WTC11 (cell line): ENCODE results near the gene CTNNA3. TPM values are rescaled to one million over a fixed set of nuclear protein-coding genes. Genes with fewer than 3 reads are reported as not detected.

Experiments
- ATAC-seq: fragments of 200-7000 bp; cut with Tn5 transposase; 2 replicates; pipeline ENCODE4 v1.10.0; 2021; ENCODE audit warnings: mild to moderate bottlenecking, moderate library complexity
- CTCF ChIA-PET: fragments of 300-600 bp; sonication (Branson Sonifier 250); formaldehyde crosslinking; loops from one replicate; lab custom pipeline; 2021; ENCODE audit warnings: antibody characterized with exemption; lab: Charles Lee
- POLR2A ChIA-PET: fragments of 350-600 bp; sonication (Branson Sonifier 250); formaldehyde crosslinking; loops from one replicate; lab custom pipeline; 2021; ENCODE audit warnings: antibody characterized with exemption; lab: Charles Lee
- DNase-seq: peaks from one replicate; pipeline ENCODE4 v3.0.0; 2021; ENCODE audit warnings: low spot score
- H3K27ac Mint-ChIP-seq: 2 replicates; pipeline ENCODE4 v1.8.0; 2021; ENCODE audit warnings: mixed read lengths
- H3K27me3 Mint-ChIP-seq: 2 replicates; pipeline ENCODE4 v1.8.0; 2021; ENCODE audit warnings: low read depth, mild to moderate bottlenecking, moderate library complexity, mixed read lengths
- H3K36me3 Mint-ChIP-seq: 2 replicates; pipeline ENCODE4 v1.8.0; 2021; ENCODE audit warnings: mixed read lengths
- H3K4me1 Mint-ChIP-seq: 2 replicates; pipeline ENCODE4 v1.8.0; 2022; ENCODE audit warnings: mixed read lengths
- H3K4me3 Mint-ChIP-seq: 2 replicates; pipeline ENCODE4 v1.8.0; 2021; ENCODE audit warnings: mild to moderate bottlenecking, moderate library complexity, mixed read lengths
- H3K9me3 Mint-ChIP-seq: 2 replicates; pipeline ENCODE4 v1.8.0; 2021; ENCODE audit warnings: mixed read lengths
- CDX4 ChIP-seq: fragments of 250-450 bp; sonication (Bioruptor Pico); IDR thresholded peaks from 2 replicates; pipeline ENCODE4 v1.9.0; 2021; ENCODE audit warnings: moderate library complexity, mild to moderate bottlenecking, inconsistent platforms, borderline replicate concordance
- CREB1 ChIP-seq: sonication (generic); formaldehyde crosslinking; IDR thresholded peaks from 2 replicates; pipeline ENCODE4 v1.8.0; 2023; ENCODE audit warnings: mild to moderate bottlenecking, missing genetic modification reagents
- E2F1 ChIP-seq: sonication (generic); formaldehyde crosslinking; IDR thresholded peaks from 2 replicates; pipeline ENCODE4 v1.8.0; 2022; ENCODE audit warnings: mild to moderate bottlenecking, missing genetic modification reagents
- E2F4 ChIP-seq: sonication (generic); formaldehyde crosslinking; IDR thresholded peaks from 2 replicates; pipeline ENCODE4 v1.8.1; 2022; ENCODE audit warnings: low read depth, mild to moderate bottlenecking, moderate library complexity, missing genetic modification reagents, borderline replicate concordance
- GRHL2 ChIP-seq: fragments of 250-450 bp; sonication (Bioruptor Pico); IDR thresholded peaks from 2 replicates; pipeline ENCODE4 v1.8.0; 2022; ENCODE audit warnings: mild to moderate bottlenecking, moderate library complexity; ENCODE audit not compliant: insufficient replicate concordance, severe bottlenecking
- JAZF1 ChIP-seq: fragments of 250-450 bp; sonication (Bioruptor Pico); IDR thresholded peaks from 2 replicates; pipeline ENCODE4 v1.9.0; 2021; ENCODE audit warnings: moderate library complexity, mild to moderate bottlenecking, inconsistent platforms
- KAT7 ChIP-seq: sonication (generic); formaldehyde crosslinking; IDR thresholded peaks from 2 replicates; pipeline ENCODE4 v1.8.1; 2023; ENCODE audit warnings: missing genetic modification reagents, mild to moderate bottlenecking, borderline replicate concordance
- MYBL2 ChIP-seq: sonication (generic); formaldehyde crosslinking; IDR thresholded peaks from 2 replicates; pipeline ENCODE4 v1.8.1; 2023; ENCODE audit warnings: mild to moderate bottlenecking, moderate library complexity, missing genetic modification reagents
- NFE2L1 ChIP-seq: sonication (generic); formaldehyde crosslinking; IDR thresholded peaks from 2 replicates; pipeline ENCODE4 v1.8.1; 2023; ENCODE audit warnings: missing genetic modification reagents
- NR2C2 ChIP-seq: sonication (generic); formaldehyde crosslinking; IDR thresholded peaks from 2 replicates; pipeline ENCODE4 v1.8.0; 2022; ENCODE audit warnings: mild to moderate bottlenecking, missing genetic modification reagents
- RELA ChIP-seq: sonication (generic); formaldehyde crosslinking; IDR thresholded peaks from 2 replicates; pipeline ENCODE4 v1.8.1; 2022; ENCODE audit warnings: missing genetic modification reagents, mild to moderate bottlenecking, borderline replicate concordance
- RORB ChIP-seq: fragments of 250-450 bp; sonication (Bioruptor Pico); IDR thresholded peaks from 2 replicates; pipeline ENCODE4 v1.9.0; 2021; ENCODE audit warnings: mild to moderate bottlenecking
- ZBTB21 ChIP-seq: sonication (generic); formaldehyde crosslinking; IDR thresholded peaks from 2 replicates; pipeline ENCODE4 v1.8.1; 2023; ENCODE audit warnings: mild to moderate bottlenecking, missing genetic modification reagents, borderline replicate concordance
- ZNF219 ChIP-seq: sonication (generic); formaldehyde crosslinking; IDR thresholded peaks from 2 replicates; pipeline ENCODE4 v1.8.0; 2023; ENCODE audit warnings: missing genetic modification reagents, mild to moderate bottlenecking, borderline replicate concordance
- ZNF263 ChIP-seq: sonication (generic); formaldehyde crosslinking; IDR thresholded peaks from 2 replicates; pipeline ENCODE4 v1.8.1; 2022; ENCODE audit warnings: low read depth, mild to moderate bottlenecking, moderate library complexity, missing genetic modification reagents
- ZNF396 ChIP-seq: fragments of 250-450 bp; sonication (Bioruptor Pico); IDR thresholded peaks from 2 replicates; pipeline ENCODE4 v1.8.0; 2021; ENCODE audit warnings: mild to moderate bottlenecking, moderate library complexity, borderline replicate concordance
- total RNA-seq: library from RNA; stranded (reverse); gene quantifications from 3 replicates; pipeline ENCODE4 v1.2.3, GENCODE V29; 2021
- TF ChIP-seq, protein P1 (sequence below): sonication (generic); formaldehyde crosslinking; IDR thresholded peaks from 2 replicates; pipeline ENCODE4 v1.8.0; 2022; ENCODE audit warnings: missing genetic modification reagents
- TF ChIP-seq, protein P2 (sequence below): fragments of 200-600 bp; IDR thresholded peaks from 2 replicates; pipeline ENCODE4 v1.8.0; 2022; ENCODE audit warnings: antibody characterized with exemption
- TF ChIP-seq, protein P3 (sequence below): sonication (generic); formaldehyde crosslinking; IDR thresholded peaks from 2 replicates; pipeline ENCODE4 v1.8.1; 2023; ENCODE audit warnings: mild to moderate bottlenecking, missing genetic modification reagents

CTNNA3 gene
- total RNA-seq, 1 experiment from 2014 or later, result 6.1 TPM

DNA sequence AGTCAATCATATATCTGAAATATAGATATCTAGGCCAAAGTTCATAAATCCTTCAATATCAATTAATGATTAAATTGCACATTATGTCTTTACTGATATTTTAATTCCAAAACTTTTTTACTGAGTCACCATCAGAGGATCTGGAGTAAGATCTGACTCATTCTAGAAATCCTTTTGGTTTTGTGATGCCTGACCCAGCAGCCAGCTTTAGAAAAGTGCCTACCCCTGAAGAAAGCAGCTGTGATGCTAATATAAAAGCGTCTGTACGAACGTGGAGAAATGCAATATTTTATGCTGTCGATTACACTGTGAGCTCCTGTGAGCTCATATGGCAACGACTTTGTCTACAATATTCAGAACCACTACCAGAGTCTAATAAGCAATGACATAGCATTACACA lies 912.7 kb downstream of the CTNNA3 start:
- no peaks in the 10 kb centered on the region for H3K36me3 Mint-ChIP-seq
- ATAC-seq (no peak), DNase-seq (no peak)
- H3K9me3 Mint-ChIP-seq, result no peaks in the 10 kb centered on the region
- H3K4me3 Mint-ChIP-seq, result no peak overlapping the region
- ChIA-PET POLR2A (no interaction called here), CTCF (no interaction called here)
- peaks cover 3% of the 10 kb centered on the region; the same call in 1 of the 2 replicates for H3K4me1 Mint-ChIP-seq
- H3K27ac Mint-ChIP-seq, result no peak overlapping the region
- TF ChIP-seq ZBTB21 (CRISPR knock-in tag), result no peak
- TF ChIP-seq GRHL2 (CRISPR knock-in tag), result no peak
- TF ChIP-seq NFE2L1 (CRISPR knock-in tag), result no peak
- TF ChIP-seq, protein P1, sequence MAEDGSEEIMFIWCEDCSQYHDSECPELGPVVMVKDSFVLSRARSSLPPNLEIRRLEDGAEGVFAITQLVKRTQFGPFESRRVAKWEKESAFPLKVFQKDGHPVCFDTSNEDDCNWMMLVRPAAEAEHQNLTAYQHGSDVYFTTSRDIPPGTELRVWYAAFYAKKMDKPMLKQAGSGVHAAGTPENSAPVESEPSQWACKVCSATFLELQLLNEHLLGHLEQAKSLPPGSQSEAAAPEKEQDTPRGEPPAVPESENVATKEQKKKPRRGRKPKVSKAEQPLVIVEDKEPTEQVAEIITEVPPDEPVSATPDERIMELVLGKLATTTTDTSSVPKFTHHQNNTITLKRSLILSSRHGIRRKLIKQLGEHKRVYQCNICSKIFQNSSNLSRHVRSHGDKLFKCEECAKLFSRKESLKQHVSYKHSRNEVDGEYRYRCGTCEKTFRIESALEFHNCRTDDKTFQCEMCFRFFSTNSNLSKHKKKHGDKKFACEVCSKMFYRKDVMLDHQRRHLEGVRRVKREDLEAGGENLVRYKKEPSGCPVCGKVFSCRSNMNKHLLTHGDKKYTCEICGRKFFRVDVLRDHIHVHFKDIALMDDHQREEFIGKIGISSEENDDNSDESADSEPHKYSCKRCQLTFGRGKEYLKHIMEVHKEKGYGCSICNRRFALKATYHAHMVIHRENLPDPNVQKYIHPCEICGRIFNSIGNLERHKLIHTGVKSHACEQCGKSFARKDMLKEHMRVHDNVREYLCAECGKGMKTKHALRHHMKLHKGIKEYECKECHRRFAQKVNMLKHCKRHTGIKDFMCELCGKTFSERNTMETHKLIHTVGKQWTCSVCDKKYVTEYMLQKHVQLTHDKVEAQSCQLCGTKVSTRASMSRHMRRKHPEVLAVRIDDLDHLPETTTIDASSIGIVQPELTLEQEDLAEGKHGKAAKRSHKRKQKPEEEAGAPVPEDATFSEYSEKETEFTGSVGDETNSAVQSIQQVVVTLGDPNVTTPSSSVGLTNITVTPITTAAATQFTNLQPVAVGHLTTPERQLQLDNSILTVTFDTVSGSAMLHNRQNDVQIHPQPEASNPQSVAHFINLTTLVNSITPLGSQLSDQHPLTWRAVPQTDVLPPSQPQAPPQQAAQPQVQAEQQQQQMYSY (CRISPR knock-in tag), result no peak
- TF ChIP-seq, protein P2, sequence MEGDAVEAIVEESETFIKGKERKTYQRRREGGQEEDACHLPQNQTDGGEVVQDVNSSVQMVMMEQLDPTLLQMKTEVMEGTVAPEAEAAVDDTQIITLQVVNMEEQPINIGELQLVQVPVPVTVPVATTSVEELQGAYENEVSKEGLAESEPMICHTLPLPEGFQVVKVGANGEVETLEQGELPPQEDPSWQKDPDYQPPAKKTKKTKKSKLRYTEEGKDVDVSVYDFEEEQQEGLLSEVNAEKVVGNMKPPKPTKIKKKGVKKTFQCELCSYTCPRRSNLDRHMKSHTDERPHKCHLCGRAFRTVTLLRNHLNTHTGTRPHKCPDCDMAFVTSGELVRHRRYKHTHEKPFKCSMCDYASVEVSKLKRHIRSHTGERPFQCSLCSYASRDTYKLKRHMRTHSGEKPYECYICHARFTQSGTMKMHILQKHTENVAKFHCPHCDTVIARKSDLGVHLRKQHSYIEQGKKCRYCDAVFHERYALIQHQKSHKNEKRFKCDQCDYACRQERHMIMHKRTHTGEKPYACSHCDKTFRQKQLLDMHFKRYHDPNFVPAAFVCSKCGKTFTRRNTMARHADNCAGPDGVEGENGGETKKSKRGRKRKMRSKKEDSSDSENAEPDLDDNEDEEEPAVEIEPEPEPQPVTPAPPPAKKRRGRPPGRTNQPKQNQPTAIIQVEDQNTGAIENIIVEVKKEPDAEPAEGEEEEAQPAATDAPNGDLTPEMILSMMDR, result no peak
- TF ChIP-seq NR2C2 (CRISPR knock-in tag), result no peak
- no peak for TF ChIP-seq ZNF396 (CRISPR knock-in tag)
- H3K27me3 Mint-ChIP-seq, result no peaks in the 10 kb centered on the region

DNA sequence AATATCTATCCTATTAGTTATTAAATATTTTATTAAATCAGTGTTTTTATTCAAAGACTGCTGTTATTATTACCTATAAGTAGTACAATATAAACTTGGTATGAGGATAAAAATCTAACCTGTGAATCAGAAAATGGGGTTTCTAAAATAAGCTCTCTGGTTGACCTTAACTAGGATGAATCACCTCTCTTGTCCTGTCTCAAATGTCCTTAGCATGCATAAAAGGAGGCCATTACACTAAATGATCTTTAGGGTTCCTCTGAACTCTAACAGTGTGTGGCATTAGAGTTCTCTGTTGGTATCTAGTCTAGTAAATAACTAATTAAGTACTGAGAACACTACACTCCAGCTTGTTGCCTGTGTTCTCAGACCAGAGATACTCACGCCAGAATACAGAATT lies 913.2 kb downstream of the CTNNA3 start:
- POLR2A ChIA-PET, result no interaction called here
- DNase-seq, result no peak

More for the DNA sequence above, 913.2 kb downstream of the CTNNA3 start:
- Mint-ChIP-seq H3K36me3 (no peaks in the 10 kb centered on the region), H3K27ac (no peak overlapping the region), H3K9me3 (no peaks in the 10 kb centered on the region), H3K4me1 (peaks cover 3% of the 10 kb centered on the region; the same call in 1 of the 2 replicates), H3K4me3 (no peak overlapping the region), H3K27me3 (no peaks in the 10 kb centered on the region)
- ATAC-seq, result no peak
- CTCF ChIA-PET, result interaction anchor here (1.3 kb wide), 1 partner anchor 738 kb away, joined by 3 read pairs; no protein-coding TSS in a partner anchor
- TF ChIP-seq, protein P3, sequence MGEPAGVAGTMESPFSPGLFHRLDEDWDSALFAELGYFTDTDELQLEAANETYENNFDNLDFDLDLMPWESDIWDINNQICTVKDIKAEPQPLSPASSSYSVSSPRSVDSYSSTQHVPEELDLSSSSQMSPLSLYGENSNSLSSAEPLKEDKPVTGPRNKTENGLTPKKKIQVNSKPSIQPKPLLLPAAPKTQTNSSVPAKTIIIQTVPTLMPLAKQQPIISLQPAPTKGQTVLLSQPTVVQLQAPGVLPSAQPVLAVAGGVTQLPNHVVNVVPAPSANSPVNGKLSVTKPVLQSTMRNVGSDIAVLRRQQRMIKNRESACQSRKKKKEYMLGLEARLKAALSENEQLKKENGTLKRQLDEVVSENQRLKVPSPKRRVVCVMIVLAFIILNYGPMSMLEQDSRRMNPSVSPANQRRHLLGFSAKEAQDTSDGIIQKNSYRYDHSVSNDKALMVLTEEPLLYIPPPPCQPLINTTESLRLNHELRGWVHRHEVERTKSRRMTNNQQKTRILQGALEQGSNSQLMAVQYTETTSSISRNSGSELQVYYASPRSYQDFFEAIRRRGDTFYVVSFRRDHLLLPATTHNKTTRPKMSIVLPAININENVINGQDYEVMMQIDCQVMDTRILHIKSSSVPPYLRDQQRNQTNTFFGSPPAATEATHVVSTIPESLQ (CRISPR knock-in tag), result no peak
- TF ChIP-seq KAT7 (CRISPR knock-in tag) (no peak), E2F4 (CRISPR knock-in tag) (no peak), JAZF1 (CRISPR knock-in tag) (no peak), MYBL2 (CRISPR knock-in tag) (no peak), CDX4 (no peak), ZNF263 (no peak), RORB (CRISPR knock-in tag) (no peak), E2F1 (CRISPR knock-in tag) (no peak), ZNF219 (CRISPR knock-in tag) (no peak), RELA (no peak), CREB1 (no peak)
